ENCODE results near the gene HOTAIR.

The HOTAIR gene

GRCh38 chr12:54005531-54005852 lies 30.7 kb upstream of the HOTAIR start:
- DNase-seq (ENCODE audit: low read depth): no peak
- TF ChIP-seq CTCF (conservative IDR thresholded peaks at IDR 0.05; ENCODE audit: low read depth, low read length): no peak
- no peak overlapping the region for H3K4me3 ChIP-seq (ENCODE audit: low read length)

- DNase-seq (ENCODE audit: low read depth): no peak
- H3K4me3 ChIP-seq (ENCODE audit: low read length): no peak overlapping the region
- TF ChIP-seq CTCF (conservative IDR thresholded peaks at IDR 0.05; ENCODE audit: low read depth, low read length): no peak
Observed at GRCh38 chr12:54004841-54005530, 30.2 kb upstream of the HOTAIR start.

- no peak for TF ChIP-seq CTCF (conservative IDR thresholded peaks at IDR 0.05; ENCODE audit: low read depth, low read length)
- DNase-seq (ENCODE audit: low read depth): no peak
- no peak overlapping the region for H3K4me3 ChIP-seq (ENCODE audit: low read length)
Observed at GRCh38 chr12:54004063-54004840, 29.5 kb upstream of the HOTAIR start.

GRCh38 chr12:54003625-54004024 lies 28.9 kb upstream of the HOTAIR start:
- no peak overlapping the region for H3K4me3 ChIP-seq (ENCODE audit: low read length)
- DNase-seq (ENCODE audit: low read depth): no peak
- no peak for TF ChIP-seq CTCF (conservative IDR thresholded peaks at IDR 0.05; ENCODE audit: low read depth, low read length)

GRCh38 chr12:54002915-54003389 lies 28.2 kb upstream of the HOTAIR start:
- TF ChIP-seq CTCF (conservative IDR thresholded peaks at IDR 0.05; ENCODE audit: low read depth, low read length): no peak
- no peak overlapping the region for H3K4me3 ChIP-seq (ENCODE audit: low read length)
- DNase-seq (ENCODE audit: low read depth): no peak

- no peak overlapping the region for H3K4me3 ChIP-seq (ENCODE audit: low read length)
- no peak for TF ChIP-seq CTCF (conservative IDR thresholded peaks at IDR 0.05; ENCODE audit: low read depth, low read length)
- DNase-seq (ENCODE audit: low read depth): no peak
Observed at GRCh38 chr12:54002278-54002914, 27.6 kb upstream of the HOTAIR start.

Measured in retinal pigment epithelial cell (primary cell).